HG03575 (cell line): ENCODE measurements around the gene RFX4.

ENCODE experiments used
- ATAC-seq: cut with Tn5 transposase; IDR thresholded peaks from one replicate; pipeline ENCODE4 v1.9.1; 2021; ENCODE audit not compliant: unreplicated experiment, insufficient number of reproducible peaks, low FRiP score; ENCODE audit errors: extremely low read depth

Gene RFX4

DNA sequence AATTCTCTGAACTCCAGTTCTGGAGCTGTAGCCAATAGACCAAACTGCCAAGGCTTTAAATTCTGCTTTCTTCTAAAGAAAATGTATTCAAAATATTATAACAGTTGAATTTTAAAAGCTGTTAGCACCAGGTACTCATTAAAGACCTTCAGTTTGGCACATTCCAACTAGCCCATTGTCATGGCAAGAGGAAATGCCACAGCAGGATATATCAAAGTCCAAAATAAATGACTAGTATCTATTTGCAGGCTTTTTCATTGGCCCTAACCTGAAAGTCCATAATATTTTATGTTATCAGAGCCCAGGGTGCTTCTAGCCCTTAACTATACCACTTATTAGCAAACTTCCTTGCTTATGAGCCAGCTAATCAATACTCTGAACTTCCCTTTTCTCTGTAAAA, 188.6 kb downstream of the RFX4 start:
- no peak for ATAC-seq

DNA sequence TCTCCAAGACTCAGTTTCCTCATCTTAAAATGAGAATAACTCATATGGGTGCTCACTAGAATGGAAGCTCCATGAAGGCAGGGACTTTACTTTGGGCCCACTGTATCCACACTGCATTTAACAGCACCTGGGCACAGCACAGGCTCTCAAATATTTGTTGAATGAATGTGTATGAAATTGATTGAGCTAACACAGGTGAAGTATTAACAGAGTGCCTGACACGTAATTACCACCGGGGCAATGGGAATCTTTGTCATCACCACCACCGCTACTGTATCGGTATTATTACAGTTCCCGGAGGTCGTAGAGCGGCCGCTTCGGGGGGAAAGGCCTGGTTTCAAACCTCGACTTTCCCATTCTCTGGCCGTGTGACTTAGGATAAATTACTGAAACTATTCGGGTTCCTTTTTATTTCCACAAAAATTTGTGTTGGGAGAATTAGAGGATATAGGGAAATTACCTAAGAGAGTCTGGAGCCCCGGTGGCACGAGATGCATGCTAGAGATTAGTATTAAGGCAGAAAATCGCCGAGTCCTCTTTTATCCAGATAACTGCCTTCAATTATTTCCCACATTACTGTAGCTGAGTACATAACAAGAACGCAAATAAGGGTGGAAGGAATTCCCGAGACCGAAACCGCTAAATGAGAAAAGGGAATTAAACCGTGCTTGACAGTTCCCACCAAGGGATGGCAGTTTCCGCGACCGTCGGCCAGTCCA, 190.6 kb downstream of the RFX4 start:
- ATAC-seq = no peak

DNA sequence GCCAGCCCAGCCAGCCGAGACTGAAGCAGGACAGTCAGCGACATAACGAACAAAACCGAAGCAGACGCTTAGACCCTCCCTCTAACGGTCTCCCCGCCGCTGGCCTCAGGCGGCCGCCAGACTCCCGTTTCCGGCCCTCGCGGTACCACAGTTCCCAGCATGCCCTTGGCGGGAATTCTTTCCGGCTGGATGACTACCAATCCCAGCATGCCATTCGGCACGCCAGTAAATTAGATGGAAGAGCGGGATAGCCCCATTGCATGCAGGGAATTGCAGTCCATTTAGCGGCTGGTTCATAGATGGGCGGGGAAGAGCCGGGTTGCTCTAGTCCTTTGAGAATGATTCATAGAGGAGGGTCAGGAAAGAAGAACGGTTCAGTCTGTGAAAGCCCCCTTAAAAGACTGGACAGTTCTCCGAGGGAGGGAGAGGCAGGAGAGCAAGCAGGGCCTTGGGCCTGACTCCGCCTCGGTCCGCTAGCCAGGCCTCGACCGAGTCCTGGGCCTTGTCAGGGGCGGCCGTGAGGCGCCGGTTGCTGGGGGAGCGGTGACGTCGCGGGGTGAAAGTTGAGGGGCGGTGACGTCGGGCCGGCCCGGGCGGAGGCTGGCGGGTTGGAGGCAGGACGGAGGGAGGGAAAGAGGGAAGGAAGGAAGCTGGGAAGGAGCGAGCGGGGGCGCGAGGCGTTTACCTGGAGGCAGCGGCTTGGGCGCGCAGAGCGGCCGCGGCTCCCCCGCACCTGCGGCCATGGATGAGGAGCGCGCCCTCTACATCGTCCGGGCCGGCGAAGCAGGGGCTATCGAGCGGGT, 191.4 kb downstream of the RFX4 start, which contains the start of gene RIC8B:
TSS of gene RIC8B (plus strand) at position 678 of the 803 bp plus-strand sequence. CDS start at position 742, 64 bp downstream.
- peak; percentile 71 for ATAC-seq

DNA sequence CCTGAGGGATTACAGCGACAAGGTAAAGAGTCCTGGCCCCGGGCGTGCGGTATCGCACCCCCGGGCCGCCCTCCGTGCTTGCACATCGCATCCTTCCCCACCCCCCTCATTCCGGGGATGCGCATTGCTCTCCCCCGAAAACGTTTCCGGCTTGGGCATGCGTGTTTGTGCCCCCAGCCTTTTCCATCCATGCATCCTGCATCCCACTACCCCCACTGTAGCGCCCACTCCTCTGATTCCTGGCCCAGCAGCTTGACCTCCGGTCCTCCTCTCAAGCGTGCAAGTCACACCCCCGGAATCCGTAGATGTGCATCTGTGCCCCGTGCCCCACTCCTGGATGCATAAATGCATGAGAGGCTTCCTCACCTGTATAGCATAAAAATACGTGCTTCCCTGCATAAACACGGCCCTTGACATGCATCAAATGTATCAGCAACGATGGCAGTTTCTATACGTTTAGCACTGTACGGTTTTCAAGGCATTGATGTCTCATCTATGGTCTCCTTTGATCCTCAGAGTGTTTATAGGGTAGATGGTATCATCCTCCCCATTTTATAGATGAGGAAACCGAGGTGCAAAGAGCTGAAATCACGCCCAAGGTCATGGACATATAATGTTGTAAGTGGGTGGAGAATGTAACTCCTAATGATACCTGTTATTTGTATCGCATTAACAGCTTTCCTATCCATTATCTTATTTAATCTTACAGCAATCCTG, 192.2 kb downstream of the RFX4 start:
- no peak for ATAC-seq

DNA sequence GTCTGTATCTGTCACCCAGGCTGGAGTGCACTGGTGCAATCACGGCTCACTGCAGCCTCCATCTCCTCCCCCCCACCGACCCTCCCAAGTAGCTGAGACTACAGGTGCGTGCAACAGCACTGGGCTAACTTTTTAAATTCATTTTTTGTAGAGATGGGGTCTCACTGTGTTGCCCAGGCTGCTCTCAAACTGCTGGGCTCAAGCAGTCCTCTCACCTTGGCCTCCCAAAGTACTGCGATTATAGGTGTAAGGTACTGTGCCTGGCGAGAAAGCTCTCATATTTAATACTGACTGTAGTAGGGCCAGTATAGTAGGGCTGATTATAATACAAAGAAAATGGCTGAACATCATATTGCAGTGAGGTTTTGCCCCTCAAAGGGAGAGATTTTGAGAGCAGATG, 194.1 kb downstream of the RFX4 start:
- ATAC-seq = no peak

DNA sequence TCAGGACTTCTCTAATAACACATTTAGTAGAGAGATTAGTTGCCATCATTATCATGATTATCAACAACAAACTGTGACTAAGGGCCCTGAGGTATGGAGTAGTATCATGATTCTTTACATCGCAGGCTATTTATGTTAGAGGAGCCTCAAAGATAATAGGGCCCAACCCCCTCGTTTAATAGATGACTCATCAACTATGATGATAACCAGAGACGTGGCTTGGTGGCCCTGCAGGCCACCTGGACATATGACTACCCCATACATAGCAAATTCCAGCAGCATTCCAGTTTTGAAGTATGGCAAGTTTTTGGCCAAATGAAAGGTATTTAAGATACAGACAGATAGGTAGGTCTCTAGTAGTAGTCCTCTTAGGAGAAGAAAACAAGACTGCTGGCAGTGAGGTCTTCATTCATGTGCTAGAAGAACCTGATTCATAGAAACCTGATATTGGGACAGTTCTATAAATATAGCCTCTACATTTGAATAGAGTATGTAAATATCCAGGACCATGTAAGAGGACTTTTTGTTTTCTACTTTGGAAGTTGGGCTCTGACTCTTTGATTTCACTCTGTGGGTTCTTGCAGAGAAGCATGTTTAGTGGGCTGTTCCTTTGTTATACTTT, 197.3 kb downstream of the RFX4 start:
- no peak for ATAC-seq

DNA sequence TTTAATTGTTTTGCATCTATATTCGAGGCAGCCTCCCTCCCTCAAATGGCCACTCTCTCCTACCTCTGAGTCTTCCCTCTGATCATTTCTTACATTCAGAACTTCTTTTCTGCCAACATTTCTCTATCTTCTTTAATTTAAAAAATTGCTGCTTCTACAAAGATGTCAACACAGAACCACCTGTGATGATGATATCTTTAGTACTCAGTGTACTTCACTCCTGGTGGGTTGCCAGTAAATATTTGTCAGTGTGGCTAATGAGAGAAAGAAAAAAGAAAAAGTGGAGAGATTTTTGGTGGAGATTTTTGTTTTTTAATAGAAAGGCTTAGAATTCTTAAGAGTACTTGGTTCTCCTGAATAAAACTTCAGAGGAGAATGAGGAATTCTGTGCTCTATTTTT, 199.8 kb downstream of the RFX4 start:
- no peak for ATAC-seq

DNA sequence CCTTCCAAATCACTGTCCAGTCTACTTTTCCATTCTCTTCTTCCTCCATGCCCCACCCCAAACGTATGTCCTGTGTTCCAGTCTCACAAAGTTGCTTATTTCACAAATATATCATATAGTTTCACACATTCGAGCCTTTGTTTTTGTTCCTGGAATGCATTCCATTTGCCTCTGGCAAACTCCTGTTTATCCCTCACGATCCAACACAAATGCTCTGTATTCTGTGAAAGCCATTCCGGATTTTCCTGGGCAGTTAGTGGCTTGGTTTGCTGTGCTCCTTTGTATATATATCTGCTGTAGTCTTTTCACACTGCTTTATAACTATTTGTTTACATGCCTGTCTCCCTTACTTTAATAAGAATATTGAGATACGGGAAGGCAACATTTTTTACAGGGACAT, 200.7 kb downstream of the RFX4 start:
- ATAC-seq = no peak

DNA sequence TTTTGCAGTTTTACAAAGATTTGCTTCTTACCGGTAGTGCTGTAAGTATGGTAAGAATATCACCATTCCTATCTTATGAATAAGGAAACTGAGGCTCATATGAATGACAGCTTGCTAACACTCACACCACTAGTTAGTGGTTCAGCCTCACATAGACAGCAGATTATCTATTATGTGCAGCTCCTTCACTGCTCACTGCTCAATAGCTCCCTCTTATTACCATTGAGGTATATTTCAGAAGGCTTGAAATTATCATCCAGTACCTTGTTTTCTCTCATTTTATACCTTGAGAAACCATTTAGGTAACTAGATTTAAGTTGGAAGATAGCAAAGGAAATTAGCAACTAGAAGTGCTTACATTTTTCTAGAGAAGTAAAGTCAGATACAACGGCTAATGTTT, 207.2 kb downstream of the RFX4 start:
- ATAC-seq = no peak

DNA sequence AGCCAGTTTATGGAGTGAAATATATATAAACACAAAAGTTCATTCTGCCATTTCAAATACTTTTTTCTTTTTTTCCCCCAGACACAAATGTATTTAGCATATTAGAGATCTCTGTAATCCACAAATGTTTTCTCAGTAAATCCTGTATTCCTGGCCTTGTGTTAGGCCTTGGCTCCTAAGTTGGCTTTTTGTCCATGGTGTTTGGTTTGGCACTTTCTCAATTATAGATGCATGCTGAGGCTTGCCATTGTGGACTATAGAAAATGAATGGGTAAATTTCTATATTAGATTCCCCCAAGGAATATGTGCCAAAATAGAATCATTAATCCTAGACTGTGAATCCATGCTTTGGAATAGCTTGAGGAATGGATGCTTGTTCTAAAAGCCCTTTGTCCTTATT, 208.7 kb downstream of the RFX4 start:
- ATAC-seq = no peak

DNA sequence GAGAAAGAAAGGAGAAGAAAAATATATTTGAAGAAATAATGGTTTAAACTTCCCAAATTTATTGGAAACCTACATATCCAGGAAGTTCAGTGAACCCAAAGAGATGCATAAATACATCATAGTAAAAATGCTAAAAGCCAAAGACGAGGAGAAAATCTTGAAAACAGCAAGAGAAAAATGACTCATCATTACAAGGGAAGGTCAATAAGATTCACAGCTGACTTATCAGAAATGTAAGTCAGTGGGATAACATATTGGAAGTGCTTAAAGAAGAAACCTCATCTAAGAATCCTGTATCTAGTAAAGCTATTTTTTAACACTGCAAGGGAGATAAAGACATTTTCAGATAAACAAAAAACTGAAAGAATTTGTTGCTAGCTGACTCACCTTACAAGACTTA, 211.6 kb downstream of the RFX4 start:
- no peak for ATAC-seq

DNA sequence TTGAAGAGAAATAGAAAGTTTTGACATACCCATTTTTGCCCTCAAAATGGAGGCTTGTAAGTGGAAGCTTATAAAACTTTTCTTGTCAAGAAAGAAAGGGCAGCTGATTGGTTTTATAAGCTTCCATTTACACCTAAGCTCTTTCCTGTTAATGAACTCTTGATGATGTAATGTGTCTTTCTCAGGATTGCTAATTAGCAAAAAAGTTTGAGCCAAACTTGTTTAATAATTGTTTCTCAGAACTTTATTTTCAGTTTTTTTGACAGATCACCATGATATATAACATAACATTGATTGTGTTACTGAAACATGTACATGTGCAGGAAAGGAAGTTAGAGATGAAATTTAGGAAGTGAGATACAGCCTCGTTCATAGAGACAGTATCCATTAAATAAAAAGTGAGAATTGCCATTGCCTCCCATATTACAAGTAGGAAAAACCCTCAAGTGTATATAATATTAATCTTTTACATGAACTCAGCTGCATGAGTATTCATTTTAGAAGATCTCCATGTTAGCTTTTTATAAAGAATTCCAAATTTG, 218.4 kb downstream of the RFX4 start:
- no peak for ATAC-seq

DNA sequence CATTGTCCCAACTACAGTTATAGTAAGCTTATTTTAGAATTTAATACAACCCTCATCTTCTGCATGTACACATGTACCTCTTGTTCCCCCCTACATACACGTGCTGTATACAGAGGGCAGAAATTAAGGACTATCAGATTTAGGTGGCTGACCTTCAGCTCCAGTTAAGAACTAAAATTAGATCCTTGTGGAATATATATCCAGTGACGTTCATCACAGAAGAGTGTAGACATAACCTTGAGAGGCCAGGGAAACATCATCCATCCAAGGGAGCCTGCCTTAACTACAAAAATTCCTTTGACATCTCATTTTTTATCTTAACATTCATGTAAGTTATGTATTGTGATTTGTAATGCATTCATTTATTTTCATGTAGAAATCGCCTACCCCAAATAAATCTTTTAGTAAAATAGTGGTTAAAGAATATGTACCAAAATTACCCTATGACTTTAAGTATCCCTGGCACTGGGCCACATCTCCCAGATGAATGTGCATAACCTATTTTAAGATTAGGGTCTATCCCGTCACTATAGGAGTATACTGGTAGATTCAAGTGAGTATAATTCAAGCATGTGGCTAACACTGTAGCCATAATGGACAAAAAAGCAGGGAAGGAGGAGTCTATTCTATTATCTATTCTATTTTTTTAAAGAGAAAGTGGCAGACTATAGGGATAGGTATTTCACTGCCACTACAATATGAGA, 219.2 kb downstream of the RFX4 start:
- no peak for ATAC-seq

DNA sequence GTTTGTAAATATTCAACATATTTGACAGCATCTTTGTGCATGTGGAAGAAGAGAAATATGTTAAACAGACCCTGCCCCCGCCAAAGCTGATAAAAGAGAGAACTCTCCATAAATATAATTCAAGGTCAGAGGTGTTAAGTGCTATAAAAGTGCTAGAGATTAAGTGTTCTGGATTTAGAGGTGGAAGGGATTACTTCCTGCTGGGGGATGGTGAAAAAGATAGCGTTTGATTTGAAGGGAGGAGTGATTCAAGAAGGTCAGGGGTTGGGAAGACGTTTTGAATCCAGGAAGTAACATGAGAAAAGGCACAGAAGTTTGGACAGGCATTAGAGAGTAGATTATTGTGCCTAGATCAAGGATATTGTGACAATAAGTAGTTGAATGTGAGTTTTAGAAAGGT, 221.9 kb downstream of the RFX4 start:
- no peak for ATAC-seq
